ENCODE measurements around the gene ZNF710. TPM values are rescaled to one million over a fixed set of nuclear protein-coding genes. Genes with fewer than 3 reads are reported as not detected.

ZNF710 gene
- total RNA-seq, 1 experiment from 2014 or later, result 40.7 TPM

GRCh38 chr15:89993349-89993748 is 7.8 kb upstream of the ZNF710 start:
- H3K9ac ChIP-seq (ENCODE audit: extremely low read depth, insufficient read length, low read length), result no peak overlapping the region
- H2BK5ac ChIP-seq (ENCODE audit: insufficient read length, low read length), result no peak overlapping the region
- no peak overlapping the region for H4K8ac ChIP-seq (replicated peaks; ENCODE audit: insufficient read length, low read depth, low read length)
- H3K4me2 ChIP-seq (ENCODE audit: insufficient read depth, insufficient read length, low read length), result no peak overlapping the region
- H2BK15ac ChIP-seq (ENCODE audit: low read depth, low read length), result no peak overlapping the region
- H3K36me3 Mint-ChIP-seq (ENCODE audit: insufficient read depth in 1 of 3, low read depth in 3 of 3), result no peaks in the 10 kb centered on the region
- H3K23ac ChIP-seq (ENCODE audit: insufficient read length, low read depth, low read length), result no peak overlapping the region
- H3K27ac Mint-ChIP-seq, result peak overlapping the region in 1 of 3 experiments; percentile 76; a peak in 2 of 7 replicates
- H3K18ac ChIP-seq (ENCODE audit: insufficient read length, low read depth, low read length), result no peak overlapping the region
- H2AFZ ChIP-seq (ENCODE audit: low read length), result no peak overlapping the region
- peaks cover 4% of the 10 kb centered on the region for H3K27me3 Mint-ChIP-seq (ENCODE audit: low read depth)
- H4K20me1 ChIP-seq (ENCODE audit: control insufficient read depth, insufficient read depth, insufficient read length), result no peaks in the 10 kb centered on the region
- no peaks in the 10 kb centered on the region for H3K9me3 ChIP-seq (ENCODE audit: control insufficient read depth, low read depth, low read length)
- DNase-seq, result no peak
- no peaks in the 10 kb centered on the region for H3K27me3 ChIP-seq (ENCODE audit: insufficient read depth, low read length)
- H3K4me3 Mint-ChIP-seq, result no peak overlapping the region
- H3K56ac ChIP-seq (ENCODE audit: insufficient read length, low read depth, low read length), result no peak overlapping the region
- H3K79me1 ChIP-seq (ENCODE audit: insufficient read depth, low read depth, low read length, poor library complexity, severe bottlenecking), result no peaks in the 10 kb centered on the region
- peaks cover 7 to 12% of the 10 kb centered on the region in 2 experiments for H3K4me1 Mint-ChIP-seq
- H3K4me1 ChIP-seq (ENCODE audit: insufficient read depth, low read length), result no peaks in the 10 kb centered on the region
- H3K23me2 ChIP-seq (ENCODE audit: insufficient read length, low read depth, low read length, poor library complexity, severe bottlenecking), result no peaks in the 10 kb centered on the region
- no peaks in the 10 kb centered on the region; a peak in 1 of 5 replicates for H3K9me3 Mint-ChIP-seq
- no peak overlapping the region for H4K91ac ChIP-seq (ENCODE audit: insufficient read length, low read depth, low read length)
- no peak overlapping the region for H3K27ac ChIP-seq (ENCODE audit: insufficient read length, low read depth, low read length)
- H3K79me2 ChIP-seq (ENCODE audit: insufficient read depth, low read length), result no peaks in the 10 kb centered on the region
- H2BK20ac ChIP-seq (ENCODE audit: low read depth, low read length, poor library complexity, severe bottlenecking), result no peak overlapping the region
- no peak overlapping the region for H2BK12ac ChIP-seq (ENCODE audit: insufficient read length, low read depth, low read length)
- H3K14ac ChIP-seq (ENCODE audit: insufficient read depth, low read length), result no peak overlapping the region
- TF ChIP-seq CTCF (conservative IDR thresholded peaks at IDR 0.05), result no peak
- H4K5ac ChIP-seq (ENCODE audit: insufficient read length, low read depth, low read length), result no peak overlapping the region
- no CpG with 5 or more reads among the region's 1 CpG for WGBS (ENCODE audit: extremely low coverage, insufficient read length, low lambda C conversion rate)
- H2BK120ac ChIP-seq (ENCODE audit: low read depth, low read length, poor library complexity, severe bottlenecking), result no peak overlapping the region
- no peak overlapping the region for H3K4ac ChIP-seq (ENCODE audit: low read depth, low read length)
- H3T11ph ChIP-seq (ENCODE audit: low read length), result no peak overlapping the region
- no peak overlapping the region for H2AK5ac ChIP-seq (ENCODE audit: insufficient read length, low read length)
